Measurements from ENCODE around the gene SLC5A2.
"Not testable (repeated sequence)": the region's sequence is repeated elsewhere in the genome, so short reads cannot be mapped to it uniquely, and the experiment has no call there.

SLC5A2 gene

DNA sequence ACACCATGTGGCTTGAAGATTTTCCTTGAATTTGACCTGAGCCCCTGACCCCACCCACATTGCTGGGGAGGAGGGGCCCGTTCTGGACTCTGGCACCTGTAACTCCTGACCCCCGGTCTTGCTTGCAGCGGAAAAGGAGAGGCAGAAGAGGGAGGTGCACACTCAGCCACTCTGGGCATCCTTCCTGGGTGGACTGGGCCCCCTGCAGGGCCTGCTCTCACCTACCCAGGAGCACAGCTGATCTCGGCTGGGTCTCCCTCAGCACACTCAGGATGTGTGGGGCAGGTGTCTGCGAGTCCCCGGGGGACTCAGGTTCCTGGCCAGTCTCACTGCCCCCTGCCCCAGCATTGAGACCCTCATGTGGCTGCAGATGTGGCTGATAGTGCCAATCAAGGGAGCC, 40.8 kb downstream of the SLC5A2 start:
- FAIRE-seq; DNase-seq (ENCODE audit: insufficient read length, low spot score): not testable (repeated sequence)

DNA sequence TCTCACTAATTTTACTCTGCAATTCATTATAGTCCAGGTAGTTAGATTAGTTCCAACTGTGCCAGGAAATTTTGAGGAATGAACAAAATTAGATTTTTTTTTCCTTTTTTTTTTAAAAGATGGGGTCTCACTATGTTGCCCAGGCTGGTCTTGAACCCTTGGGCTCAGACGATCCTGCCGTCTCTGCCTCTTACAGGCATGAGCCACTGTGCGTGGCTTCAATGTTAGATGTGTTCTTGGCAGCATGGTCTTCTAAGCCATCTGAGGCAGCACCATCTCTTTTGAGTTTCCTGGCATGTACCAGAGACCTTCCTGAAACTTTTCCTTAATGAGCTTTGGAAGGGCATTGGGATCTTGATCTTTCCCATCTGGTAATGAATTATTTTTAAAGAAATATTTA, 42.2 kb downstream of the SLC5A2 start:
- FAIRE-seq, result no peak
- DNase-seq (ENCODE audit: insufficient read length, low spot score), result no peak

DNA sequence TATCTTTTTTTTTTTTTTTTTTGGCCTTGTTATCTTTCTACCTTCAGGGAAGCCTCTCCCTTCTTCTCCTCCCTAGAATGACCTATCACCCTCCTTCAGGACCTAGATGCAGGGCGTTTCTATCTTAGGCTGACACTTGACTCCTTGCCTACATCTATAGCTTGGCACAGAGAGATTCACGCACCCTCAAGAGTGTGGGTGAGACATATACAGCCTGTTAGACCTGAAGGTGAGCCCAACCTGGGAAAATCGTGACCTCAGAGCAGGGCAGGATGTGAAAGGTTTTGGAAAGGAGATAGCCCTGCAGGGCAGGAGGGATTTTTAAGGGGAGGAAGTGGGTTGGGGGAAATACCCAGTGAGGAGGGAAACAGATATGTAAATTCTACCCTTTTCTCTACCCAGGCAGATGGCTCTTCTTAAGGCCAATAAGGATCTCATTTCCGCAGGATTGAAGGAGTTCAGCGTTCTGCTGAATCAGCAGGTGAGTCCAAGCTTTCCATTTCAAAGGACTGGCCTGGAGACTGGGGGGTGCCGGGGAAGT, 44.9 kb downstream of the SLC5A2 start, which contains the start of gene AHSP:
Gene AHSP, plus strand, starts transcription at position 167 of the 541 bp plus-strand sequence. Its CDS starts 240 bp downstream, at position 407.
- DNase-seq (ENCODE audit: insufficient read length, low spot score) (no peak), FAIRE-seq (no peak)

DNA sequence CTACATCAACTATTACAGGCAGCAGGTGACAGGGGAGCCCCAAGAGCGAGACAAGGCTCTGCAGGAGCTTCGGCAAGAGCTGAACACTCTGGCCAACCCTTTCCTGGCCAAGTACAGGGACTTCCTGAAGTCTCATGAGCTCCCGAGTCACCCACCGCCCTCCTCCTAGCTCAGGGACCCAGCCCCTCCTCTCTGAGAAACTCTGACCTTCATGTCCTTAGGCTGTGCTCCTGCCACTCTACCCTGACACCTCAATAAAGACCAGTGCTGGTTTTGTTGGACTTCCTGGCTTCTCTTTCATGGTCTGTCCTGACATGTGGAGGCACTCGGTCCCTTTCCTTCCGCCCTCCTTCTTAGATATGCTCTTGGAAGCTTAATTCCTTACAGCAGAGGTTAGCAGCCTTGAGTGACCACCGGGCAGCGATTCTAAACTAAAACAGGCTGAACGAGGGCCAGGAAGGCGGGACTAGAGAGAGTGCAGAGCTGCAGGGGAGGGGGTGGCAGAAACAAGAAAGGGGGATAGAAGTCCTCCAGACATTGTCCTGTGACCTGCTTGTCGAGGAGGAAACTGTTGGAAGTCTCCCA, 45.7 kb downstream of the SLC5A2 start:
- no peak for FAIRE-seq
- DNase-seq (ENCODE audit: insufficient read length, low spot score), result no peak

DNA sequence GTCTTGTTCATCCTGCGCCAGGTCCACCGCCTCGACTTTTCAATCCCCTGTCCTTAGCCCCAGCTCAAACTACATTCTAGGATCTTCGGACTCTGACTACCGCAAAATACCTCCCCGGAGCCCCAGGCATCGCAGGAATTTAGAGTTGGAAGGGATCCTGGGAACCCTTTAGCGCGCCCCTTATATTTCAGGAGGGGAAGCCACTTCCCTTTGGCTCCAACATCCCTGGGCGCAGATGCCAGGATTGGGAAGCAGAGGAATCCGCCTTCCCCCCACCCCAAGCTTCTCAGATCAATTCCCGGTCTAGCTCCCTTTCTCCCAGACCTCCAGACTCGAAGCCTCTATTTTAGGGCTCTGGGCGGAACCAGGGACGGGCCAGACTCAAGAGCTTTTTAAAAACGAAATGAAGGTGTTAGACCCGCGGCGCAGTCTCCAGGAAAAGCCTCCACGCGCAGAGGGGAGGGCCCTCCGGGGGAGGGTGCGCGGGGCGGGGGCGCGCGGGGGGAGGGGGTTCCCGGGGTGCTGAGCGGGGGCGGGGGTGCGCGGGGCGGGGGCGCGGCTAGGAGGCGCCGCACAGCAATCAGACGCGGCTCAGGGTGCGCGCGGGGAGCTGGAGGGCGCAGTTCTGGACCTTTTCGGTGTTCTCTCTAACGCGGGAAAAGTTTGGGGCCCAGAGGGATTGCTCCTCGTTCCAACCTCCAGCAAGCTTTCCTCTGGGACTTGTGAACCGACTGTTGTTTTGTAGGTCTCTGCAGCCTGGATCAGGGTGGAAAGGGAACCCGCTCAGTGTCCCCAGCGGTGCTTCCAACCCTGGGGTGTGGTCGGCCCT, 46.4 kb downstream of the SLC5A2 start:
- DNase-seq (ENCODE audit: insufficient read length, low spot score) (no peak), FAIRE-seq (no peak)

DNA sequence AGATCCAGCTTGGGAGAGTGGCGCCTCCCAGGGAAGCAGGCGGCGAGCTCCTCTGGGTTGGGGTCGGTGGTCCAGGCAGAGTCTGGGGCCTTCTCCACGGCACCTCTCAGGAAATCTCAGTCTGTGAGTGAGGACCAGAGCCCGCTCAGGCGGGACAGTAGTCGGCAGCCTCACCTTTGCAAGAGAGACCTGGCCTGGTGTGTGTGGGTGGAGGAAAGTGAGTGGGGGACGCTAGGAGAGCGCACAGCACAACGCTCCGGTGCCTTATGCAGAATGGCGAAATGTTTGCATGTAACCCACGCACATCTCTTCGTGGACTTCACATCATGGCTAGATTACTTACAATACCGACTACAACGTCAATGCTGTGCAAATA, 47.0 kb downstream of the SLC5A2 start:
- FAIRE-seq (no peak), DNase-seq (ENCODE audit: insufficient read length, low spot score) (no peak)

DNA sequence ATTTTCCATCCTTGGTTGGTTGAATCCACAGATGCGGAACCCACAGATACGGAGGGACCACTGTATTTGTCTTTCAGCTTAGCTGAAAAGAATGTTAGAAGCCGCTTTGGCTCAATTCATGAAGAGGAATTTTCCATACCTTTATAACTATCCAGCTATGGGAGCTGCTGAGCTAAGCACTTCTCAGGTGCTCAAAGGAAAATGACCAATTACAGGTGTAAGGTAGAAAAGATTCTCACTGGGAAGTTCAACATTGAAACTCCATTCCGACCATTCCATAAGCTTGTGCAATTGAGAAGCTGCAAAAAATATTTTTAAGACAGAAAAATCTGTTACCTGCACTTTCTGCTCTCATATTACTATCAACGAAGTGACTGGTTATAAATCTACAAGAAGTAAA, 47.5 kb downstream of the SLC5A2 start:
- FAIRE-seq (no peak), DNase-seq (ENCODE audit: insufficient read length, low spot score) (no peak)

DNA sequence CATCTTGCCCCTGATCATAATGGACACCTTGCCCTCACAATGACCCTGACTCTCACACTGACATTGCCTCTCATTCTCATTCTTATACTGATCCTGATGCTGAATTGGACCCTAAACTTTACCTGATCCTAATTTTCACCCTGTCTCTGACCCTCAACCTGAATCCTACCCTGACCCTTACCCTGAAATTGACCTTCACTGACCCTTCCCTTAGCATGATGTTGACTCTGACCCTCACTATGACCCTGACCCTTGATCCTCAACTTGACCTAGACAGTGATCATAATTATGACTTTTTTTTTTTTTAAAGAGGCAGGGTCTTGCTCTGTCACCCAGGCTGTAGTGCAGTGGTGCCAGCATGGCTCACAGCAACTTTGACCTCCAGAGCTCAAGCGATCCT, 48.2 kb downstream of the SLC5A2 start:
- DNase-seq (ENCODE audit: insufficient read length, low spot score) (no peak), FAIRE-seq (no peak)

DNA sequence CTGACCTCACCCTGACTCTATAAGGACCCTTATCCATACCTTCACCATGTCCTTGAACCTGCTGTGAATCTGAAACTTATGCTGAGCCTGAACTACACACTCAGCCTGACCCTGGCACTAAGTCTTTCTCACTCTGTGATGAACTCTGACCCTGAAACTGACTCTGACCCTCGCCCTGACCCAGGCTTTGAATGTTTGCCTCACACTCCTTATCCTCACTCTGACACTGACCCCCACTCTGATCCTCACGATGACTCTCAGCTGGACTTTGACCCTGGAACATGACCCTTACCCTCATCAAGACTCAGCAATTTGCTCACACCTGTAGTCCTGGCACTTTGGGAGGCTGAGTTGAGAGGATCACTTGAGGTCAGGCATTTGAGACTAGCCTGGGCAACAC, 49.2 kb downstream of the SLC5A2 start:
- FAIRE-seq (no peak), DNase-seq (ENCODE audit: insufficient read length, low spot score) (no peak)

DNA sequence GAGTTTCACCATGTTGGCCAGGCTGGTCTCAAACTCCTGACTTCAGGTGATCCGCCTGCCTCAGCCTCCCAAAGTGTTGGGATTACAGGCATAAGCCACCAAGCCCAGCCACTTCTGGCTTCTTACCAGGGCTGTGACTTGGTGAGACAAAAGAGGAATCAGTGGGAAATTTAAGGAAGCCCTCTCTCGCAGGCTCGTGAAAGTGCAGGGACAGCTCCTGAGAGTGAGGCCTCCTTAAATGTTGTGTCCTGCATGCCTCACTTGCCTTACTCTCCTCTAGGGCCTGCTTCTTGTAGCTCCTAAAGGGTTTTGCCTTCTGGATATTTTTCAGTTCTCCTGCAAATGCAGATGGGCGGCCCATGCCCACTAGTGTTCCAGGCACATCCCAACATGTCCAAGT, 50.0 kb downstream of the SLC5A2 start:
- FAIRE-seq (no peak), DNase-seq (ENCODE audit: insufficient read length, low spot score) (no peak)

DNA sequence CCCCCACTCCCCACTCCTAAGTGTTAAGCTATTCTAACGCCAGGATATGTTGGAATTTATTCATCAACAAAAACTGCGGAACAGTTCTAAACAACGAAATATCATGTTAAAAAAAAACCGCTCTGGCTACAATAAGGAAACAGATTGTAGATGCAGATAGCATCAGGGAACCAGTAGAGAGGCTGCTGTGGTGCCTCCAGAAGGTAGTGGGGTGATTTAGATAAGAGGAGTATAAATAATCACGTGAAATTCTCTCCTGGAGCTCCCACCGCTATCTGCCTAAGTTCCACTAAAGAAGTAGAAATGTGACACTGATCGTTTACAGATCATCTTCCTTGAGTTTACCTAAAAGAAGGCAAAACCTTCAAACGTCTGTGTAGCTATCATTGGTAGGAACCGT, 52.8 kb downstream of the SLC5A2 start:
- DNase-seq (ENCODE audit: insufficient read length, low spot score), result no peak
- no peak for FAIRE-seq

DNA sequence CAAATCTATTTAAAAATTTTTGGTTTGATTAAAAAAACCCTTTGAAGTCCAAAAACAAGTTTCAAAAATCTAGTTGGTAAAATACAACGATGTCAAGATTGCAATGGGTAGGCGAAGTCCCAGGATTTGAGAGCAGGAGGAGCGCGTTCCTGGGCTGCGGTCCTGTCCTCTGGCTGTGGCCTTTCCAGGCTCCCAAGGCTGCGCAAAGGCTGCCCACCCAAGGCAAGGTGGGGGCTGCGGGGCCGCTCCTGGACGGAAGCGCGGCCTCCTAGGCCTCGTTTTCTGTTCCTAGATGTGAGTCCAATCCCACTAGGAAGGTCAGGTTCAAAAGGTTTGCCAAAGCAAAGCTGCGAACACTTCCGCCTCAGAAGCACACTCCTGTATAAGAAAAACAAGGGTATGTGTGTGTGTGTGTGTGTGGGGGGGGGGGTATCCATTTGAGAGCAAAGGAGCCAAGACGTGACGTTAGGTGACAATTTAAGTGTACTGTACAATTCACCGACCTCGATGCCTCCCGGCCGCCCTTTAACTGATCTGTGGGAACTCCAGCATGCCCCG, 54.0 kb downstream of the SLC5A2 start:
- DNase-seq (ENCODE audit: insufficient read length, low spot score) (no peak), FAIRE-seq (no peak)

DNA sequence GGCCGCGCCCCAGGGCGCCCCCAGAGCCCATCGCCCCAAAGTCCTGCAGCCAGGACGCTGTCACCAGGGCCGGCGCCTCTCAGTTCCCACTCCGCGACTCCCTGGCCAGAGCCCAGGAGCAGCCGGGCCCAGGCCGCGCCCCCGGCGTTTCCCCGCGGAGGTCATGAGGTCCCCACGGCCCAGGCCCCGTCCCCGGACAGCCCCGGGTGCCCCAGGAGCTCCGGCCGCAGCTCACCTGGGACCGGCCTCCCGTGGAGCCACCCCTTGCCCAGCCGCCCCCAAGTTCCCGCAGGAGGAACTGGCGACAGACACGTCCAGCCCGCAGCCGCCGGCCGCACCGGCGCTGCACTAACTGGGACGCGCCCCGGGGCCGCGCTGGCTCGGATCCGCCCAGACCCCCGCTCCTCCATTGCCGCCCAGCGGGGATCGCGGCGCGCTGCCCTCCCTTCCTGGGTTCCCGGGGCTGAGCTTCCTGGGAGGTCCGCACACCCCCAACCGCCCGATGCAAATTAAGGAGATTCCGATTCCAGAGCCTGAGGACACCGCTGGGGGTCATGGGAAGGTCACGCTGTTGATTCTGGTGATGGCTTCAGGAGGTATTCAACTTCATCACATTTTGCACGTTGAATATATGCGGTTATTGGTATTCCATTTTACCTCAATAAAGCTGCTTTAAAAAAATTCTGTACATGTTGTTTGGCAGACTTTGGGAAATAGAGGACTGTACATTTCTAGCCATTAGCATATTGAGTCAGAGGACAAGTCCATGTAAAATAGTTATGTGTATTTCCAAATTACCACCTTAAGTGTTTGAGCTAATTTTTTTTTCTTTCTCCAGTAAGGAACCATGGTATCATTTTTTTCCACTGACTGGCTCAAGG, 54.7 kb downstream of the SLC5A2 start:
- FAIRE-seq (no peak), DNase-seq (ENCODE audit: insufficient read length, low spot score) (no peak)

DNA sequence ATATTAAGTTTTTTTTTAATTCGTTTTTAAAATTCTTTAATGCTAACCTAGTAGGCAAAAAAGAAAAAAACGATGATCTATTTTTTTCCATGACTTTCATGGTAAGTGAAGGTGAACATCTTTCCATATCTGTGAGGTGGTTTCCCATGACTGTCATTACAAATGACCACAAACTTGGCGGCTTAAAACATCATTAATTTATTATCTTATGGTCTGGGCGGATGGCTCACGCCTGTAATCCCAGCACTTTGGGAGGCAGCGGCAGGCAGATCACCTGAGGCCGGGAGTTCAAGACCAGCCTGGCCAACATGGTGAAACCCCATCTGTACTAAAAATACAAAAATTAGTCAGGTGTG, 55.3 kb downstream of the SLC5A2 start:
- not testable (repeated sequence) for DNase-seq (ENCODE audit: insufficient read length, low spot score); FAIRE-seq

DNA sequence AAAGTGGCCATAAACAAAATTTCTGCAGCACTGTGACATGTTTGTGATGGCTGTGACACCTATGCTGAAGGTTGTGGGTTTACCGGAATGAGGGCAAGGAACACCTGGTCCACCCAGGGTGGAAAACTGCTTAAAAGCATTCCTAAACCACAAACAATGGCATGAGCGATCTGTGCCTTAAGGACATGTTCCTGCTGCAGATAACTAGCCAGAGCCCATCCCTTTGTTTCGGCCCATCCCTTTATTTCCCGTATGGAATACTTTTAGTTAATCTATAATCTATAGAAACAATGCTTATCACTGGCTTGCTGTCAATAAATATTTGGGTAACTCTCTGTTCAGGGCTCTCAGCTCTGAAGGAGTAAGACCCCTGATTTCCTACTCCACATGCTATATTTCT, 56.8 kb downstream of the SLC5A2 start:
- DNase-seq (ENCODE audit: insufficient read length, low spot score); FAIRE-seq: not testable (repeated sequence)
